Measurements from ENCODE around the gene GFAP. TPM values are rescaled to one million over a fixed set of nuclear protein-coding genes. Genes with fewer than 3 reads are reported as not detected.

Gene GFAP
- total RNA-seq, 2 experiments from 2014 or later, result not detected

DNA sequence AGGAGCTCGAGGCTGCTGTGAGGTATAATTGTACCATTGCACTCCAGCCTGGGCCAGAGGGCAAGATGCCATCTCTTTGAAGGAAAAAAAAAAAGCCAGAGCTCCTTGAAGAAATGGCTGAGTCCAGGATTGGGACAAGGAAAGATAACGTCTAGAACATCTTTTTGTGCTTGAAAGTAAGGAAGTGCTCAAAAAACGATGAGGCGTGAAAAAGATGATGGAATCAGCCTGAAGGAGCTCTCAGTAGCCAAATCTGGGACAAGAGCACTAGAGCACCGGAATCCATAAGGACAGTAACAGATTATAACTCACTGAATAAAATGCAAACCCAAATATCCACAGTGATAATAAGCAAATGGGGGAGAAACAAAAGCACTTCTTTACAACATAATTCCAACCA is 38.2 kb downstream of the GFAP start:
- Histone ChIP-seq H3K9me3 (ENCODE audit: control insufficient read depth in 1 of 2, insufficient read depth in 1 of 2, low read length in 2 of 2) (no peaks in the 10 kb centered on the region), H3K4me1 (ENCODE audit: insufficient read depth, low read length) (no peaks in the 10 kb centered on the region), H3K27ac (ENCODE audit: low read depth in 1 of 2, low read length in 2 of 2) (no peak overlapping the region), H3K27me3 (ENCODE audit: control insufficient read depth in 1 of 2, insufficient read depth in 2 of 2, low read length in 2 of 2) (no peaks in the 10 kb centered on the region), H3K4me3 (ENCODE audit: low read length) (no peak overlapping the region), H3K36me3 (ENCODE audit: insufficient read depth, low read length) (peaks cover 87% of the 10 kb centered on the region)
- POLR2A ChIA-PET, result interaction anchor here (1.2 kb wide), 1 partner anchor 22 kb away, joined by 5 read pairs; the partner anchor contains the start of gene EFTUD2
- intact Hi-C loops (cut with DNase I, micrococcal nuclease), result no loop called here
- Mint-ChIP-seq H3K27me3 (no peaks in the 10 kb centered on the region), H3K9me3 (no peaks in the 10 kb centered on the region), H3K4me3 (no peak overlapping the region), H3K36me3 (ENCODE audit: low read depth) (peaks cover 85% of the 10 kb centered on the region), H3K27ac (no peak overlapping the region), H3K4me1 (ENCODE audit: low read depth) (no peaks in the 10 kb centered on the region)
- CTCF ChIA-PET, result interaction anchor here (0.7 to 0.8 kb wide), 2 partner anchors 102 to 258 kb away, joined by 3 to 4 read pairs; no protein-coding TSS in a partner anchor
- DNase-seq, result no peak
- no peak for ATAC-seq (ENCODE audit: poor library complexity)
- TF ChIP-seq, protein P1, sequence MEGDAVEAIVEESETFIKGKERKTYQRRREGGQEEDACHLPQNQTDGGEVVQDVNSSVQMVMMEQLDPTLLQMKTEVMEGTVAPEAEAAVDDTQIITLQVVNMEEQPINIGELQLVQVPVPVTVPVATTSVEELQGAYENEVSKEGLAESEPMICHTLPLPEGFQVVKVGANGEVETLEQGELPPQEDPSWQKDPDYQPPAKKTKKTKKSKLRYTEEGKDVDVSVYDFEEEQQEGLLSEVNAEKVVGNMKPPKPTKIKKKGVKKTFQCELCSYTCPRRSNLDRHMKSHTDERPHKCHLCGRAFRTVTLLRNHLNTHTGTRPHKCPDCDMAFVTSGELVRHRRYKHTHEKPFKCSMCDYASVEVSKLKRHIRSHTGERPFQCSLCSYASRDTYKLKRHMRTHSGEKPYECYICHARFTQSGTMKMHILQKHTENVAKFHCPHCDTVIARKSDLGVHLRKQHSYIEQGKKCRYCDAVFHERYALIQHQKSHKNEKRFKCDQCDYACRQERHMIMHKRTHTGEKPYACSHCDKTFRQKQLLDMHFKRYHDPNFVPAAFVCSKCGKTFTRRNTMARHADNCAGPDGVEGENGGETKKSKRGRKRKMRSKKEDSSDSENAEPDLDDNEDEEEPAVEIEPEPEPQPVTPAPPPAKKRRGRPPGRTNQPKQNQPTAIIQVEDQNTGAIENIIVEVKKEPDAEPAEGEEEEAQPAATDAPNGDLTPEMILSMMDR (IDR thresholded peaks at IDR 0.05), result no peak

DNA sequence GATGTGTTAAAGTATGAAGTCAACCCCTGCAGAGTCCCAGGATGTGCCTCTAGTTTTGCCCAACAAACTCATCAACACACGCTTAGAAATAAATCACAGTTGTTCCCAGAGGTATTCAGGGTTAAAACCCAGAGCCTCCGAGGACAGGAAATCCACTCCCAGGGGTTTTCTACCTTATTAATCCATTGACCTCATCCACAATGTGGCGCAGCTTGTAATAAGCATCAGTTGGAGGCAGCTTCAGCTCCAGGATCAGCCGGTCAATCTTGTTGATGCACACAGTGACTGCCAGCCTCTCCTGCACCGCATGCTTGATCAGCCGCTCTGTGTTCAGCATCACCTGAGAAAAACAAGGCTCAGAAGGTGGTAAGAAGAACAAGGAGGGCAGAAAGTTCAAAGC is 39.5 kb downstream of the GFAP start:
- no peaks in the 10 kb centered on the region for H3K27me3 Mint-ChIP-seq
- H3K27me3 ChIP-seq (ENCODE audit: control insufficient read depth in 1 of 2, insufficient read depth in 2 of 2, low read length in 2 of 2), result no peaks in the 10 kb centered on the region
- ATAC-seq (ENCODE audit: poor library complexity) (no peak), DNase-seq (no peak)
- no peak overlapping the region for H3K27ac Mint-ChIP-seq
- H3K36me3 ChIP-seq (ENCODE audit: insufficient read depth, low read length), result peaks cover 87% of the 10 kb centered on the region
- H3K9me3 ChIP-seq (ENCODE audit: control insufficient read depth in 1 of 2, insufficient read depth in 1 of 2, low read length in 2 of 2), result no peaks in the 10 kb centered on the region
- no peak overlapping the region for H3K4me3 Mint-ChIP-seq
- ChIA-PET CTCF (no interaction called here), POLR2A (no interaction called here)
- no peak overlapping the region for H3K4me3 ChIP-seq (ENCODE audit: low read length)
- intact Hi-C loops (cut with DNase I, micrococcal nuclease), result no loop called here
- peaks cover 80% of the 10 kb centered on the region for H3K36me3 Mint-ChIP-seq (ENCODE audit: low read depth)
- H3K4me1 Mint-ChIP-seq (ENCODE audit: low read depth), result no peaks in the 10 kb centered on the region
- TF ChIP-seq, protein P1 (IDR thresholded peaks at IDR 0.05), result no peak
- H3K4me1 ChIP-seq (ENCODE audit: insufficient read depth, low read length), result no peaks in the 10 kb centered on the region
- no peak overlapping the region for H3K27ac ChIP-seq (ENCODE audit: low read depth in 1 of 2, low read length in 2 of 2)
- H3K9me3 Mint-ChIP-seq, result no peaks in the 10 kb centered on the region

DNA sequence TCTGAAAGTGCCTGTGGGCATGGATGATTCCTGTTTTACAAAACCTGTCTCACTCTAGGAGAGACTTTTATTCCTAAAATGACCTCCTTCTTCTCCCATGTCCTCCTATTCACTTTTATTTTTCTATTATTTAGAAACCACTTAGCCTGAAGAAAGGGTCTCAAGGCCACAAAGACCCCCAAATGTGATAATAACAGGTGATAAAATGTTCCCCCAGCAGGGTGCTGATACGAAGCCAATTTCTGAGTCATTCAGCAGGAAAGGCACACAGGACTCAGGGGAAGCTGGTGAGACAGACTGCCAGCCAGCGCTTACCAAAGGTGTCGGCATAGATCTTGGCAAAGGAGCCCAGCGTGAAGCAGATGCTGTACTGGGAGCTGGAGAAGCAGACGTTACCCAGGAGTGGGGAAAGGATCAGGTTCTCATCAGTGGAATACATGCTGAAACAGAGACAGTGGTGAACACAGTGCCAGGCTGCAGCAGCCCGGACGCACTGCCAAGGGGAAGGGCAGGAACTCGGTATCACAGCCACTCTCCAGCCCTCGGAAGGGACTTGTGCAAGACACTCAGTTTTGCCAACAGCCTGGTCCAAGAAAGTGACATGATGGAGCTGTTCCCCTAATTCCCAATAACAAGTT is 43.0 kb downstream of the GFAP start:
- Histone ChIP-seq H3K4me3 (ENCODE audit: low read length) (no peak overlapping the region), H3K27me3 (ENCODE audit: control insufficient read depth in 1 of 2, insufficient read depth in 2 of 2, low read length in 2 of 2) (no peaks in the 10 kb centered on the region), H3K9me3 (ENCODE audit: control insufficient read depth in 1 of 2, insufficient read depth in 1 of 2, low read length in 2 of 2) (no peaks in the 10 kb centered on the region), H3K36me3 (ENCODE audit: insufficient read depth, low read length) (peaks cover 91% of the 10 kb centered on the region), H3K4me1 (ENCODE audit: insufficient read depth, low read length) (no peaks in the 10 kb centered on the region), H3K27ac (ENCODE audit: low read depth in 1 of 2, low read length in 2 of 2) (no peak overlapping the region)
- peaks cover 83% of the 10 kb centered on the region for H3K36me3 Mint-ChIP-seq (ENCODE audit: low read depth)
- no peak overlapping the region for H3K27ac Mint-ChIP-seq
- no peaks in the 10 kb centered on the region for H3K27me3 Mint-ChIP-seq
- intact Hi-C loops (cut with DNase I, micrococcal nuclease), result no loop called here
- ATAC-seq (ENCODE audit: poor library complexity) (no peak), DNase-seq (no peak)
- ChIA-PET POLR2A (no interaction called here), CTCF (no interaction called here)
- H3K9me3 Mint-ChIP-seq, result no peaks in the 10 kb centered on the region
- no peak overlapping the region for H3K4me3 Mint-ChIP-seq
- TF ChIP-seq, protein P1 (IDR thresholded peaks at IDR 0.05), result no peak
- no peaks in the 10 kb centered on the region for H3K4me1 Mint-ChIP-seq (ENCODE audit: low read depth)

Data from CD4-positive, alpha-beta T cell (primary cell).